K562 (cell line): ENCODE data around the gene TRIM2. TPM values are rescaled to one million over a fixed set of nuclear protein-coding genes. Genes with fewer than 3 reads are reported as not detected.

ENCODE experiments used
- ATAC-seq: fragments of 200-7000 bp; cut with Tn5 transposase; 3 replicates; pipeline ENCODE4 v1.9.1; 2020; ENCODE audit warnings: moderate library complexity
- BruUV-seq: library from RNA; stranded (reverse); fragments of 400-500 nt; replicated peaks from 2 replicates; lab custom pipeline; 2021; lab: Mats Ljungman, UMichigan
- CTCF ChIA-PET: fragments of 300-600 bp; formaldehyde crosslinking; extraction: SDS; loops from one replicate; lab custom pipeline; 2021; ENCODE audit warnings: low intra/inter-chr PET ratio; lab: Yijun Ruan, JAX
- POLR2A ChIA-PET: fragments of 300-600, 350-650 bp; sonication (Branson Sonifier 250); formaldehyde crosslinking; extraction: SDS; loops from one replicate; lab custom pipeline; 2021; ENCODE audit warnings: antibody characterized with exemption, inconsistent platforms; lab: Yijun Ruan, JAX
- DNase-seq, 4 experiments: peaks; one replicate each; pipeline versions ENCODE4 v3.0.0 to v3.0.0-alpha.2; 2011 to 2018; ENCODE audit warnings: low spot score in 3 of 4, mixed read lengths in 3 of 4; ENCODE audit errors: extremely low read depth in 1 of 4
- FAIRE-seq: peaks from 2 replicates; lab custom pipeline; 2011; peaks lifted over from hg19 to GRCh38; lab: Jason Lieb, UNC
- H2AFZ ChIP-seq: 2 replicates; pipeline ENCODE4 v1.6.0; 2011; ENCODE audit warnings: low read depth, low read length, control low read depth, inconsistent platforms
- H3K27ac ChIP-seq: fragments of 200-600 bp; 3 replicates; pipeline ENCODE4 v1.8.0; 2011; ENCODE audit warnings: low read depth, mild to moderate bottlenecking, control low read depth, inconsistent platforms, low read length, moderate library complexity, mixed read lengths; ENCODE audit errors: extremely low read depth
- H3K27me3 ChIP-seq, 2 experiments: fragments of 300-600 bp in 1 of 2; 2 replicates in 1 of 2; 3 replicates in 1 of 2; pipeline versions ENCODE4 v1.6.0 to v1.8.0; 2011; ENCODE audit warnings: inconsistent platforms in 2 of 2, low read length in 2 of 2, mild to moderate bottlenecking in 1 of 2, mixed read lengths in 1 of 2, moderate library complexity in 1 of 2; ENCODE audit not compliant: control insufficient read depth in 2 of 2, insufficient read depth in 2 of 2
- H3K36me3 ChIP-seq: fragments of 300-600 bp; 3 replicates; pipeline ENCODE4 v1.8.0; 2011; ENCODE audit warnings: mild to moderate bottlenecking, low read length, inconsistent platforms; ENCODE audit not compliant: control insufficient read depth, insufficient read depth
- H3K4me1 ChIP-seq, 2 experiments: fragments of 200-600 bp in 1 of 2; replicated peaks in 1 of 2; 2 replicates in 1 of 2; 3 replicates in 1 of 2; pipeline versions ENCODE4 v1.5.1 to v1.8.0; 2011; ENCODE audit warnings: inconsistent platforms in 2 of 2, low read length in 2 of 2, mild to moderate bottlenecking in 1 of 2, mixed read lengths in 1 of 2, moderate library complexity in 1 of 2; ENCODE audit not compliant: control insufficient read depth in 2 of 2, insufficient read depth in 2 of 2
- H3K4me2 ChIP-seq: 2 replicates; pipeline ENCODE4 v1.6.1; 2011; ENCODE audit warnings: low read length, control low read depth, inconsistent platforms, mixed read lengths; ENCODE audit not compliant: insufficient read depth
- H3K4me3 ChIP-seq: fragments of 200-600 bp; sonication (generic), shearing (Covaris generic); 2 replicates; pipeline ENCODE4 v1.5.1; 2016; ENCODE audit warnings: control low read depth, inconsistent platforms
- H3K79me2 ChIP-seq: fragments of 200-600 bp; 3 replicates; pipeline ENCODE4 v1.8.0; 2011; ENCODE audit warnings: low read length, inconsistent platforms; ENCODE audit not compliant: control insufficient read depth, insufficient read depth
- H3K9ac ChIP-seq, 2 experiments: 2 replicates each; pipeline versions ENCODE4 v1.6.0 to v1.6.1; 2011; ENCODE audit warnings: low read depth in 2 of 2, low read length in 2 of 2, control low read depth in 1 of 2, inconsistent platforms in 1 of 2, mild to moderate bottlenecking in 1 of 2, mixed read lengths in 1 of 2; ENCODE audit not compliant: insufficient read depth in 1 of 2
- H3K9me1 ChIP-seq: one replicate; pipeline ENCODE4 v1.6.0; 2011; ENCODE audit warnings: inconsistent platforms, mild to moderate bottlenecking, low read length, moderate library complexity; ENCODE audit not compliant: control insufficient read depth, insufficient read depth
- H3K9me3 ChIP-seq: replicated peaks from 2 replicates; pipeline ENCODE4 v1.5.1; 2011; ENCODE audit warnings: low read depth, low read length, inconsistent platforms; ENCODE audit not compliant: control insufficient read depth, insufficient read depth
- H4K20me1 ChIP-seq: replicated peaks from 2 replicates; pipeline ENCODE4 v1.6.1; 2011; ENCODE audit warnings: low read length, inconsistent platforms, mixed read lengths; ENCODE audit not compliant: control insufficient read depth, insufficient read depth
- DNMT1 ChIP-seq: fragments of 450-650 bp; IDR thresholded peaks from 2 replicates; pipeline ENCODE4 v1.6.1; 2016; ENCODE audit warnings: antibody characterized with exemption, mild to moderate bottlenecking
- ERF ChIP-seq: fragments of 450-650 bp; formaldehyde crosslinking; IDR thresholded peaks from 2 replicates; pipeline ENCODE4 v1.4.0; 2020; ENCODE audit warnings: mild to moderate bottlenecking, mixed read lengths
- ESRRB ChIP-seq: fragments of 250-450 bp; sonication (Bioruptor Pico); IDR thresholded peaks from 2 replicates; pipeline ENCODE4 v1.5.0; 2020; ENCODE audit warnings: mild to moderate bottlenecking, moderate library complexity, borderline replicate concordance
- HNRNPLL ChIP-seq: fragments of 200-400 bp; formaldehyde crosslinking; IDR thresholded peaks from 2 replicates; pipeline ENCODE4 v1.6.1; 2017; ENCODE audit warnings: low read length, low read depth, mild to moderate bottlenecking; ENCODE audit not compliant: poor library complexity, severe bottlenecking
- MTA3 ChIP-seq: fragments of 450-650 bp; formaldehyde crosslinking; IDR thresholded peaks from 2 replicates; pipeline ENCODE4 v1.6.1; 2017; ENCODE audit warnings: mild to moderate bottlenecking, borderline replicate concordance
- NFRKB ChIP-seq: fragments of 450-650 bp; IDR thresholded peaks from 2 replicates; pipeline ENCODE4 v1.6.1; 2016; ENCODE audit warnings: low read depth
- NR0B1 ChIP-seq: fragments of 450-650 bp; IDR thresholded peaks from one replicate; pipeline ENCODE4 v1.6.1; 2018; ENCODE audit warnings: mild to moderate bottlenecking, moderate library complexity; ENCODE audit not compliant: partially characterized antibody
- POLR2AphosphoS2 ChIP-seq: IDR thresholded peaks from 2 replicates; pipeline ENCODE4 v1.6.1; 2012; ENCODE audit warnings: low read length, improper control_type of control experiment
- RBBP5 ChIP-seq: fragments of 200-600 bp; sonication (generic); IDR thresholded peaks from 2 replicates; pipeline ENCODE4 v1.6.1; 2012; ENCODE audit warnings: borderline replicate concordance, mild to moderate bottlenecking, low read length, control low read depth, inconsistent platforms; ENCODE audit not compliant: insufficient read depth, poor library complexity, severe bottlenecking
- RBM39 ChIP-seq: fragments of 200-400 bp; formaldehyde crosslinking; optimal IDR thresholded peaks from 2 replicates; pipeline ENCODE3; 2018; ENCODE audit warnings: low read depth, low read length
- STAT5B ChIP-seq: fragments of 250-450 bp; sonication (Bioruptor Pico); IDR thresholded peaks from 2 replicates; pipeline ENCODE4 v1.8.0; 2021; ENCODE audit warnings: mild to moderate bottlenecking, inconsistent platforms
- ZNF354B ChIP-seq: fragments of 250-450 bp; sonication (Bioruptor Pico); IDR thresholded peaks from 2 replicates; pipeline ENCODE4 v1.4.0; 2020
- ZNF41 ChIP-seq: fragments of 250-450 bp; sonication (Bioruptor Pico); conservative IDR thresholded peaks from 2 replicates; pipeline ENCODE4 v1.4.0; 2020; ENCODE audit warnings: mild to moderate bottlenecking
- ZNF644 ChIP-seq: fragments of 200-800 bp; sonication (Bioruptor generic); IDR thresholded peaks from 2 replicates; pipeline ENCODE4 v1.6.1; 2016; ENCODE audit warnings: low read depth, missing genetic modification characterization, missing compliant biosample characterization
- WGBS: fragments of 100-300 bp; shearing (Covaris generic); methylation state at CpG from one replicate; pipeline ENCODE4 v1.1.6; 2016; ENCODE audit warnings: low coverage, mixed read lengths; ENCODE audit not compliant: insufficient coverage; ENCODE audit errors: missing lambda C conversion rate; 5-methylcytosine and 5-hydroxymethylcytosine counted together
- in situ Hi-C: fragments of 300-500 bp; cut with MboI; formaldehyde crosslinking; loops from 4 replicates; pipeline ENCODE4 v1.15.0; 2018; ENCODE audit warnings: inconsistent platforms, mixed read lengths
- intact Hi-C: fragments of 100-400 bp; cut with micrococcal nuclease; formaldehyde crosslinking; loops from 2 replicates; pipeline ENCODE4 v1.14.2; 2022
- polyA plus RNA-seq, 8 experiments: library from polyadenylated mRNA; depleted of rRNA in 4 of 8; stranded (reverse) in 5 of 8; unstranded in 3 of 8; fragments of >200 nt; fragmentation: Nextera tagmentation in 2 of 8; fragmentation: Illumina TruSeq in 1 of 8; extraction: Ambion mirVana in 2 of 8; extraction: Trizol in 1 of 8; gene quantifications; 2 replicates each; pipeline versions ENCODE4 v1.2.1 to v1.2.3, GENCODE V29; 2011 to 2014; ENCODE audit warnings: inconsistent platforms in 1 of 8, missing spikeins in 1 of 8
- total RNA-seq, 7 experiments: library from RNA; depleted of rRNA in 6 of 7; stranded (reverse); fragments of >200 nt in 6 of 7; fragmentation: Illumina TruSeq in 2 of 7; extraction: Trizol in 2 of 7; gene quantifications; 2 replicates each; pipeline versions ENCODE4 v1.2.1 to v1.2.3, GENCODE V29; 2011 to 2021; ENCODE audit warnings: low replicate concordance in 1 of 7
- TF ChIP-seq, protein P1 (sequence below): sonication (generic); formaldehyde crosslinking; IDR thresholded peaks from 2 replicates; pipeline ENCODE4 v1.8.1; 2023; ENCODE audit warnings: mild to moderate bottlenecking, missing genetic modification reagents
- TF ChIP-seq, protein P2 (sequence below): sonication (generic); formaldehyde crosslinking; IDR thresholded peaks from 2 replicates; pipeline ENCODE4 v1.8.1; 2022; ENCODE audit warnings: missing genetic modification reagents

TRIM2 gene
- total and polyA plus RNA-seq, 9 of the 15 experiments (the other 6 are each of a cell fraction or from before 2014, with no cell fraction given) = 0.01 to 0.41 (median 0.13) TPM; not detected in 1

DNA sequence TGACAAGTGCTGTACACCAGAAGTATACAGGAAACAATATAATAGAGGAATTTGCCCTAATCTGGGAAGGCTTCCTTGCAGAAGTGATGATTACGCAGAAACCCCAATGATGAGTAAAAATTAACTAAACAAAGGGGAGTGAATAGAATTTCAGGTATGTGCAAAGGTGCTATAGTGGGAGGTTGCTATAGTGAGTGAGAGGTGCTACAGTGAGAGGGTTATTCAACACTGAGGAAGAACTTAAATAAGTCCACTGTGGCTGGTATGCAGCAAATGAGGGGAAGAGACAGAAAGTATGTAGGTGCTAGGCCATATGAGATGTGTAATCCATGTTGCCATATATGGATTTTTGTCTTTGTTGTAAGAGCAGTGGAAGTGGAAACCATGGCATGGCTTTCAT is 69.5 kb downstream of the TRIM2 start:
- no peaks in the 10 kb centered on the region for H3K9me3 ChIP-seq
- no peaks in the 10 kb centered on the region for H3K79me2 ChIP-seq
- H3K27ac ChIP-seq = no peak overlapping the region
- H4K20me1 ChIP-seq = no peaks in the 10 kb centered on the region
- ChIA-PET CTCF (interaction anchor here (0.5 kb wide), 1 partner anchor 64 kb away, joined by 7 read pairs; no protein-coding TSS in a partner anchor), POLR2A (no interaction called here)
- no peak overlapping the region for H3K4me3 ChIP-seq
- no peaks in the 10 kb centered on the region for H3K9me1 ChIP-seq
- in situ Hi-C loops (no loop called here), intact Hi-C loops (no loop called here)
- 0% methylated on average over 1 of the region's 1 CpG for WGBS
- ATAC-seq = no peak
- no peak overlapping the region for H3K4me2 ChIP-seq
- FAIRE-seq = no peak
- no peak overlapping the region for H2AFZ ChIP-seq
- BruUV-seq = no TSS peak
- no peak for DNase-seq
- H3K9ac ChIP-seq = no peak overlapping the region
- H3K27me3 ChIP-seq = peaks cover 14 to 15% of the 10 kb centered on the region in 2 experiments
- H3K36me3 ChIP-seq = no peaks in the 10 kb centered on the region
- no peaks in the 10 kb centered on the region for H3K4me1 ChIP-seq
- TF ChIP-seq NFRKB (no peak), ESRRB (CRISPR knock-in tag) (no peak), HNRNPLL (no peak), DNMT1 (no peak), NR0B1 (no peak), STAT5B (CRISPR knock-in tag) (no peak), ZNF644 (tag) (no peak), RBBP5 (no peak), ZNF354B (CRISPR knock-in tag) (no peak), POLR2AphosphoS2 (no peak), MTA3 (no peak), RBM39 (no peak), ZNF41 (CRISPR knock-in tag) (no peak), ERF (CRISPR knock-in tag) (no peak)
- TF ChIP-seq, protein P1, sequence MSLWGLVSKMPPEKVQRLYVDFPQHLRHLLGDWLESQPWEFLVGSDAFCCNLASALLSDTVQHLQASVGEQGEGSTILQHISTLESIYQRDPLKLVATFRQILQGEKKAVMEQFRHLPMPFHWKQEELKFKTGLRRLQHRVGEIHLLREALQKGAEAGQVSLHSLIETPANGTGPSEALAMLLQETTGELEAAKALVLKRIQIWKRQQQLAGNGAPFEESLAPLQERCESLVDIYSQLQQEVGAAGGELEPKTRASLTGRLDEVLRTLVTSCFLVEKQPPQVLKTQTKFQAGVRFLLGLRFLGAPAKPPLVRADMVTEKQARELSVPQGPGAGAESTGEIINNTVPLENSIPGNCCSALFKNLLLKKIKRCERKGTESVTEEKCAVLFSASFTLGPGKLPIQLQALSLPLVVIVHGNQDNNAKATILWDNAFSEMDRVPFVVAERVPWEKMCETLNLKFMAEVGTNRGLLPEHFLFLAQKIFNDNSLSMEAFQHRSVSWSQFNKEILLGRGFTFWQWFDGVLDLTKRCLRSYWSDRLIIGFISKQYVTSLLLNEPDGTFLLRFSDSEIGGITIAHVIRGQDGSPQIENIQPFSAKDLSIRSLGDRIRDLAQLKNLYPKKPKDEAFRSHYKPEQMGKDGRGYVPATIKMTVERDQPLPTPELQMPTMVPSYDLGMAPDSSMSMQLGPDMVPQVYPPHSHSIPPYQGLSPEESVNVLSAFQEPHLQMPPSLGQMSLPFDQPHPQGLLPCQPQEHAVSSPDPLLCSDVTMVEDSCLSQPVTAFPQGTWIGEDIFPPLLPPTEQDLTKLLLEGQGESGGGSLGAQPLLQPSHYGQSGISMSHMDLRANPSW (CRISPR knock-in tag) = no peak
- TF ChIP-seq, protein P2, sequence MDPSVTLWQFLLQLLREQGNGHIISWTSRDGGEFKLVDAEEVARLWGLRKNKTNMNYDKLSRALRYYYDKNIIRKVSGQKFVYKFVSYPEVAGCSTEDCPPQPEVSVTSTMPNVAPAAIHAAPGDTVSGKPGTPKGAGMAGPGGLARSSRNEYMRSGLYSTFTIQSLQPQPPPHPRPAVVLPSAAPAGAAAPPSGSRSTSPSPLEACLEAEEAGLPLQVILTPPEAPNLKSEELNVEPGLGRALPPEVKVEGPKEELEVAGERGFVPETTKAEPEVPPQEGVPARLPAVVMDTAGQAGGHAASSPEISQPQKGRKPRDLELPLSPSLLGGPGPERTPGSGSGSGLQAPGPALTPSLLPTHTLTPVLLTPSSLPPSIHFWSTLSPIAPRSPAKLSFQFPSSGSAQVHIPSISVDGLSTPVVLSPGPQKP (CRISPR knock-in tag) = no peak
